HT1080 (cell line): ENCODE measurements around the gene SAMD4A. TPM values are rescaled to one million over a fixed set of nuclear protein-coding genes. Genes with fewer than 3 reads are reported as not detected.
A peak's percentile ranks its signal among the peaks of the same experiment; 100 is the strongest.
"Not testable (repeated sequence)": the region's sequence is repeated elsewhere in the genome, so short reads cannot be mapped to it uniquely, and the experiment has no call there.

ENCODE experiments used
- DNase-seq: peaks from one replicate; pipeline ENCODE4 v3.0.0-alpha.2; 2015; ENCODE audit warnings: low read depth
- total RNA-seq: library from RNA; depleted of rRNA; stranded (reverse); fragments of >200 nt; shearing (Covaris generic); gene quantifications from 2 replicates; pipeline ENCODE4 v1.2.3, GENCODE V29; 2014

SAMD4A gene
- total RNA-seq, 1 experiment from 2014 or later: 16.3 TPM

DNA sequence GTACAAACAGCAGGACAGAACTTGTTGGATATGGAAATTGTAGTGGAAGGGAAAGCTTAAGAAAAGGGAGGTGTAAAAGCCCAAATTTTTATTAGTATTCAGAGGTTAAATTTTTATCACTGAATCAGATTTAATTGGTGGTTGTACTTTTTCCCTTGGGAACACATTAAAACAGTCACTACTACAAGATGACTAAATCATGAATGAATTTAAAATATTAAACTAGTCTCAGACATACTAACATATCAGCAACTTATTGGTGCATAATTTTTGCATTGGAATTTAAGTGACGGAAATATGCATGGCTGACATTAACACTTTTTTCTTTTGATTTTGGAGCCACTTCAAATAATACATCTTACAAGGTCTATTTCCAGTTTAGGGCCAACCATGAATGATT lies 27.6 kb downstream of the SAMD4A start:
- no peak for DNase-seq

GRCh38 chr14:54597795-54598443 lies 31.0 kb downstream of the SAMD4A start:
- DNase-seq: peak; percentile 80

DNA sequence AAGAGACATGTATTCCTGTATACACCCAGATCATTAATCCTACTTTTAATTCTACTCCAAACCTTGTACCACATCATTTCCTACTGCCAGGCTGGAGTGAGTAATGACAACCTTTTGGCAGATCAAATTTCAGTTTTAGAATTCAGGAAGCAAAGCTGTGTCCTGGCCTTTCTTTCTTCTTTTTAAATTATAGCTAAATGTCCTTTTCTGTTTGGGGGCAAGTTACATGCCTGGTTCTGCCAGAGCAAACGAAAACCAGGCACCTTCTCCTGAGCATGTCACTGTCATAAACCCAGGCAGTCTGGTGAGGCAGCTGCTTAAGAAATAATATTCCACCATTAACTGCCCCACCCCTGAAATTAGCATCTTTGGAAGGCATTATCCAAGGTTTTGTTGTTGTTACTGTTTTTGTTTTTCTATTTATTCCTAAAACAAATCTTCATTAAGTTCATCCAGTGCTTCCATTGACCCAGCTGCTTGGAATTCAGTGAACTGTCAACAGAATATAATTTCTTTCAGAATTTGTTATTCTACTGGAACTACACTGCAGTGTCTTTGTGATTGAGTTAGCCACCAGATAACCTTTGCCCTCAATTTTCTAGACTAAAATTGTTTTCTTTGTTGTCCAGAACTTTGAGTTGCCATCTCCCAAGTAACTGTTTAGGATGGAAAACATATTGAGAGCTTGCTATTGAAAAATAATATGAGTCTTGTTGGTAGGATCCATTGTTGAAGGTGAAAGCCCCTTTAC lies 33.2 kb downstream of the SAMD4A start:
- peak; percentile 68 for DNase-seq

DNA sequence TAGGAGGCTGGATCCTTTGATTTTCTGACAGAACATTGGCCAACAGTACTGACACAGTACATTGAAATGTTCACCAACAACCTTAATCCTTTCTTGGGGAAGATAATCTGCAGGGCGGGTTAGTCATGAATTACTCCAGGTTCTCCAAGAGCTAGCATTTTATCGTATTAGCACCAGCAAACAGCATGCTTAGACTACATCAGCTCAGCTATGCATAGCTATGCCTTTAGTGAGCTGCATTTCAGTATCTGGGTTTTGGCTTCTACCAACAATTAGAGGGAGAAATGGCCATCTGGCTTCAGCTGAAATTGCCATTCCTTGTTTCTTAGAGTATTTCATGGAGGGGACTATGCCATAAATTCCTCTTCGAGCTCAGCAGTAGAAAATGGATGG lies 33.8 kb downstream of the SAMD4A start:
- DNase-seq: peak; percentile 28

- peak; percentile 53 for DNase-seq
Measured at GRCh38 chr14:54603362-54603761, 36.4 kb downstream of the SAMD4A start.

DNA sequence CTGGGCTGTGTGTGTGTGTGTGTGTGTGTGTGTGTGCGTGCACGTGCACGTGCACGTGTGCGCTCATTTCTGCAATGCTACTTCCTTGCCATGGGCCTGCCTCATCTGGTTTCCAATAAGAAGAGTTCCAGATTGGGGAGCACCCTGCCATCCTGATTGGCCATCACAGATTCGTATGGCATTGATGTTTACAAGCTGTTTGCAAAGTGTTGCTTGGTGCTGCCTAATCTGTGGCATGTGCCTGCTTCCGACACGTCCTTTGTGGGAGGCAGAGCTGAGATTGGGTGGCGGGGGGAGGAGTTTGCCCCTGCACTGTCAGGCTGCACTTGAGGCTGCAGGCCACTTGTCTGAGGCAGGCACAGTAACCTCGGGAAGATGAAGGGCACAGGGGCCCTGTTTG lies 39.2 kb downstream of the SAMD4A start:
- DNase-seq: no peak

- peak; percentile 23 for DNase-seq
Measured at GRCh38 chr14:54606631-54607133, 39.8 kb downstream of the SAMD4A start.

DNA sequence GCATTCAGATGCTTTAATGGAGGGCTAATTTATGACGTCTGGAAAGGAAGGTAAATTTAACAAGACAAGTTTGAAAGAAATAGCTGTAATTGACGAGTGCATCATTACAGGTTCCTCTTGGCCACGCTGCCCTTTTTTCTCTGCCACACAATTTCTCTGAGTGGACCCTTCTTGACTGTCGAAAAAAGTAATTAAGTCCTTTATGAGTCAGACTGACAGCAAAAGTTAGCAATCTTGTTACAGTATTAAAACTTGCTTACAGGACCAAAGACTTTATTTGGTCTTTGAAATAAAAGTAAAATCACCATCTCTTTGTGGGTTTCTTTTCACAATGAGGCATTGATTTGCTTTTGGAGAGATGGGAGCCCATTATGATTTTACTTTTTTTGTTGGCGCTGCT lies 42.6 kb downstream of the SAMD4A start:
- DNase-seq: no peak

GRCh38 chr14:54610051-54610977 lies 43.4 kb downstream of the SAMD4A start:
- no peak for DNase-seq

- DNase-seq: no peak
Measured at GRCh38 chr14:54614296-54614695, 47.4 kb downstream of the SAMD4A start.

DNA sequence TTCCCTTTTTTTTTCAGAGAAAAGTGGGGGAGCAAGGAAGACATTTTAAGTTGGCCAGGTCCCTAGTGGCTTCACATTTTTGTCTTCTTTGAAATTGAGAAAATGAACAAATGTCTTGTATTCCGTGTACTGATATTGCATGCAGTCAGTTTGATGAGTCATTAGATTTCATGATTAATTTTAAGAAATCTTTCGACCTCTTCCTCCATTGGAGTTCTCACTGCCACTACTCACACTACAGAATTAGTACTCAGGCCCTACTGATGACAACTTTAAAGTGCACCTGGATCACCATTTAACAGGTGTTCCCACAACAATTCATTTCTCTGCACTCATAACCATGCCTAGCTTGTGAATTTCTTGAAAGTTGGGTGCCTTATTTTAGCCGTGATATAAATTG lies 50.5 kb downstream of the SAMD4A start:
- peak; percentile 26 for DNase-seq

DNA sequence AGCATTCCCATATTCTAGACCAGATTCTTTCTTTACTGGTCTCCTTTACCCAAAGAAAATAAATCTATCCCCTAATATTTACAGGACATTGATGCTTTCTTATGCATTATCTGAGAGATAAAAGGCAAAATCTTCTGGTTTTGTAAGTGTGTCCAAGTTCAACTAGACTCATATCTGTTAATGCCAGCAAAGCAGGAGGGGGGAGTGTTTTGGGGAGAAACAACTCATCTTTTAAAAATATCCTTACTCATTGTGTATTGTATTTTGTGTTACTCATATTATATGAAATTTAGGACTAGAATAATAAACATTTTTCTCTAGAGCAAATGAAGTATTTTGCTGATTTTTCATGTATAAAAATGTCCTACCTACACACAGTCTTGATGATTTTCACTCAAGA lies 54.8 kb downstream of the SAMD4A start:
- no peak for DNase-seq

- no peak for DNase-seq
Measured at GRCh38 chr14:54622192-54622958, 55.4 kb downstream of the SAMD4A start.

DNA sequence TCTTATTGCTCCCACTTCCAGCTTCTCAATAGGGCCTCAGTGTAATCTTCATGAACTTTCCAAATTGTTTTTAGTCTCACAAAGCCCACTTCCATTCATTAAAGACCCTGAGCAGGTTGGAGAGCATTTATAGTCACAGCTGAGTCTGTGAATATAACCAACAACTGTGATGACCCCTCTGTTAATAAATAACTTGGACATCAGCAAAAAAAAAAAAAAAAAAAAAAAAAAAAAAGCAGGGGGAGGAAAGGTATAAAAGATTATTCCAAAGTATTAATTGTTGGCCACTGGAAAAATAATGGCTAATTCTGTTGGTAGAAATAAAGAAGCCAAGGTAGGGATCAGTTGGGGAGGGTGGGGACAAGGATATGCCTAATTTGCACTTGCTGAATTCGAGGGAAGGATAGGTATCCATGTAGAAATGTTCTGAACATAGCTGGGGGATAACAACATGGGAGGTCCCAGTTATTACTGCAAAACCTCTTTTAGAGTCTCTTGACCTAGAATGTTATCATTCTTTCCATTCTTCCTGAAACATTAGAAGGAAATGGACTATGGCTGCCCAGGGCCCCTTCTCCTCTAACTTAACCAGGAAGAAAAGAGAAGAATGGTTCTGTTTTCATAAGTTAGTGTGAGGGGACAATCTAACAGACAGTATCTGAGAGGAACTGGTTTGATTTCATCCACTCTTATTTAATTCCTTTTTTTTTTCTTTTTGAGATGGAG lies 56.5 kb downstream of the SAMD4A start:
- no peak for DNase-seq

- not testable (repeated sequence) for DNase-seq
Measured at GRCh38 chr14:54624005-54624358, 57.1 kb downstream of the SAMD4A start.

- no peak for DNase-seq
Measured at GRCh38 chr14:54625112-54625511, 58.2 kb downstream of the SAMD4A start.

GRCh38 chr14:54627219-54627539 lies 60.3 kb downstream of the SAMD4A start:
- no peak for DNase-seq

GRCh38 chr14:54627540-54628363 lies 60.8 kb downstream of the SAMD4A start:
- peak; percentile 51 for DNase-seq

GRCh38 chr14:54629183-54629582 lies 62.3 kb downstream of the SAMD4A start:
- no peak for DNase-seq
